Measurements from ENCODE around the gene ZNF587. TPM values are rescaled to one million over a fixed set of nuclear protein-coding genes. Genes with fewer than 3 reads are reported as not detected.

The ZNF587 gene
- polyA plus RNA-seq, 4 donors: 5.1 to 53.9 (median 12.2) TPM

DNA sequence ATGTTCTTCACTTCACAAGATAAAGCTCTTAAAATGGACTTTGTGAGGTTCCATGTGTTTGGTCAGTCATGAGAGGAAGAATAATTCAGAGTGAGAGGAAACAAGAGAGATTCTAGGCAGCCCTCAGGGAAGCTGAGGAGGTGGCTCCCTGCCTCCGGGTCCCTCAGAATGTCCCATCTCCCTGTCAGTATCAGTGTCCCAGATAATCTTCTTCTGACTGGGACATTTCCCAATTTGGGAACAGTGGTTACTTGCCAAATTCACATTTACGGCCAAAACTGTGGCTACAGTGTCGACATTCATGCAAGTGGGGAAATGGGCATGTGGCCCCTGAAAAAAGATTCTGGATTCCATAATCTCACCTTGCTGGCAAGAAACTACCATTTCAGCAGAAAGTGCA, 57.7 kb downstream of the ZNF587 start:
- Histone ChIP-seq H3K9me3 (ENCODE audit: control insufficient read depth in 2 of 2, insufficient read depth in 1 of 2, low read depth in 1 of 2, low read length in 1 of 2) (peaks cover 1 to 56% of the 10 kb centered on the region in 2 donors), H3K36me3 (ENCODE audit: control insufficient read depth in 3 of 3, insufficient read depth in 2 of 3, low read depth in 1 of 3, low read length in 3 of 3) (peaks cover 8 to 35% (median 16%) of the 10 kb centered on the region in 3 donors), H3K4me1 (ENCODE audit: control insufficient read depth in 3 of 3, insufficient read depth in 2 of 3, low read depth in 1 of 3, low read length in 2 of 3) (peaks cover 0 to 10% (median 2%) of the 10 kb centered on the region in 3 donors), H3K27ac (ENCODE audit: low read depth in 1 of 3, low read length in 2 of 3) (no peak overlapping the region), H3K4me3 (ENCODE audit: low read depth in 1 of 3, low read length in 3 of 3) (no peak overlapping the region), H3K27me3 (ENCODE audit: control insufficient read depth in 3 of 3, insufficient read depth in 3 of 3, low read length in 3 of 3) (no peaks in the 10 kb centered on the region)
- no peak for FAIRE-seq
- 92 to 99% (median 97%) methylated on average over 3 of the region's 3 CpGs for WGBS, 3 donors
- DNase-seq: no peak

DNA sequence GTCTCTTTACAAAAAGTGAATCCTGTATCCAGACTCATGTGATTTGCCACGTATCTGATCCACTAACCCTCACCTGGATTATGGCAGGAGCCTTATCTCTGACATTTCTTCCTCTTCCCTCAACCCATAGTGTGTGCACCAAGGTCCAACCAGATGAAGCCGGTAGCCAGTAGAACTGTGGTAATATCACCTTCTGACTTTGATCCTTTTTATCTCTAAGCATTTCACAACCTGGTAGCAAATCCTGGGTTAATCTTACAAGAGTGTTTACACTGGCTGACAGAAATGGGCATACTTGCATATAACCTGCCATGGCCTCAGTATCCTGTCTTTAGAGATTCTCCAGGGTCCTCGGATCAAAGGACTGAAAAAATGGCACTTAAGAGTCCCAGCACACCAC, 64.9 kb downstream of the ZNF587 start:
- DNase-seq (peak; percentile 75 to 76), FAIRE-seq (no peak)
- Histone ChIP-seq H3K27ac (ENCODE audit: low read depth in 1 of 3, low read length in 2 of 3) (peak overlapping the region in 1 of 3 donors; percentile 58), H3K4me1 (ENCODE audit: control insufficient read depth in 3 of 3, insufficient read depth in 2 of 3, low read depth in 1 of 3, low read length in 2 of 3) (peaks cover 0 to 5% (median 0%) of the 10 kb centered on the region in 3 donors), H3K27me3 (ENCODE audit: control insufficient read depth in 3 of 3, insufficient read depth in 3 of 3, low read length in 3 of 3) (no peaks in the 10 kb centered on the region), H3K4me3 (ENCODE audit: low read depth in 1 of 3, low read length in 3 of 3) (no peak overlapping the region), H3K9me3 (ENCODE audit: control insufficient read depth in 2 of 2, insufficient read depth in 1 of 2, low read depth in 1 of 2, low read length in 1 of 2) (peaks cover 1 to 34% of the 10 kb centered on the region in 2 donors), H3K36me3 (ENCODE audit: control insufficient read depth in 3 of 3, insufficient read depth in 2 of 3, low read depth in 1 of 3, low read length in 3 of 3) (peaks cover 8 to 30% (median 16%) of the 10 kb centered on the region in 3 donors)
- 46 to 67% (median 49%) methylated on average over 3 of the region's 3 CpGs for WGBS, 3 donors

Other genes with a start within 250 kb of the ZNF587 start
- gene ZNF530, start 250.0 kb upstream of the ZNF587 start, polyA plus RNA-seq: 1 to 10 TPM in 3 of 4 donors, under 1 TPM in 1; 0.89 to 6.2 (median 3.2) TPM
- 10 to 100 TPM in 1 of 4 donors, 1 to 10 TPM in 3; 1.9 to 16.8 (median 4.3) TPM for gene ZNF134, start 235.6 kb upstream of the ZNF587 start, polyA plus RNA-seq
- 10 to 100 TPM in 2 of 4 donors, 1 to 10 TPM in 2; 4.3 to 20.0 (median 9.7) TPM for gene ZNF211, start 216.7 kb upstream of the ZNF587 start, polyA plus RNA-seq
- gene ZSCAN4, start 180.9 kb upstream of the ZNF587 start, polyA plus RNA-seq: under 1 TPM in 2 of 4 donors, not detected in 2; 0.06 TPM
- gene ZNF551, start 167.9 kb upstream of the ZNF587 start, polyA plus RNA-seq: 10 to 100 TPM in 1 of 4 donors, 1 to 10 TPM in 3; 1.1 to 11.3 (median 2.1) TPM
- 10 to 100 TPM in 1 of 4 donors, 1 to 10 TPM in 1, under 1 TPM in 1, not detected in 1; 0.27 to 16.7 (median 1.4) TPM for gene ZNF154, start 140.7 kb upstream of the ZNF587 start, polyA plus RNA-seq
- 10 to 100 TPM in 1 of 4 donors, 1 to 10 TPM in 3; 1.6 to 13.0 (median 2.8) TPM for gene ZNF671, start 122.2 kb upstream of the ZNF587 start, polyA plus RNA-seq
- gene ZNF776, start 103.0 kb upstream of the ZNF587 start, polyA plus RNA-seq: 10 to 100 TPM in 1 of 4 donors, 1 to 10 TPM in 3; 3.1 to 22.1 (median 4.8) TPM
- 10 to 100 TPM in 1 of 4 donors, 1 to 10 TPM in 3; 6.2 to 20.4 (median 8.0) TPM for gene ZNF586, start 80.2 kb upstream of the ZNF587 start, polyA plus RNA-seq
- gene ZNF552, start 34.9 kb upstream of the ZNF587 start, polyA plus RNA-seq: 10 to 100 TPM in 1 of 4 donors, 1 to 10 TPM in 3; 8.1 to 48.0 (median 9.0) TPM
- gene ZNF587B, start 19.6 kb upstream of the ZNF587 start, polyA plus RNA-seq: 10 to 100 TPM in 1 of 4 donors, 1 to 10 TPM in 3; 2.7 to 21.8 (median 6.5) TPM
- gene ZNF814, start 39.2 kb downstream of the ZNF587 start, polyA plus RNA-seq: 10 to 100 TPM; 11.6 to 44.8 (median 17.2) TPM
- 10 to 100 TPM in 1 of 4 donors, 1 to 10 TPM in 3; 1.6 to 24.0 (median 3.4) TPM for gene ZNF417, start 66.7 kb downstream of the ZNF587 start, polyA plus RNA-seq
- gene ZNF418, start 85.5 kb downstream of the ZNF587 start, polyA plus RNA-seq: 10 to 100 TPM in 1 of 4 donors, 1 to 10 TPM in 3; 2.5 to 14.1 (median 5.0) TPM
- 1 to 10 TPM; 1.3 to 7.7 (median 2.4) TPM for gene ZNF256, start 97.8 kb downstream of the ZNF587 start, polyA plus RNA-seq
- 1 to 10 TPM in 2 of 4 donors, under 1 TPM in 1, not detected in 1; 0.85 to 1.3 (median 1.0) TPM for gene C19orf18, start 124.7 kb downstream of the ZNF587 start, polyA plus RNA-seq
- gene ZNF606, start 153.0 kb downstream of the ZNF587 start, polyA plus RNA-seq: 10 to 100 TPM in 1 of 4 donors, 1 to 10 TPM in 3; 3.8 to 20.1 (median 6.4) TPM
- gene ZSCAN1, start 184.2 kb downstream of the ZNF587 start, polyA plus RNA-seq: under 1 TPM in 2 of 4 donors, not detected in 2; 0.21 to 0.38 TPM
- 1 to 10 TPM in 2 of 4 donors, under 1 TPM in 2; 0.67 to 6.2 (median 1.4) TPM for gene ZNF135, start 209.4 kb downstream of the ZNF587 start, polyA plus RNA-seq
- gene ZSCAN18, start 248.4 kb downstream of the ZNF587 start, polyA plus RNA-seq: 10 to 100 TPM in 2 of 4 donors, 1 to 10 TPM in 2; 6.3 to 58.1 (median 18.5) TPM